Neural cell (in vitro differentiated cells): ENCODE results near the gene AHSG.

Source experiments
- CTCF ChIP-seq: fragments of 450-650 bp; IDR thresholded peaks from 2 replicates; pipeline ENCODE4 v1.5.1; 2014; ENCODE audit warnings: antibody characterized with exemption, mild to moderate bottlenecking, moderate library complexity; ENCODE audit not compliant: poor library complexity, severe bottlenecking
- EP300 ChIP-seq: fragments of 450-650 bp; conservative IDR thresholded peaks from 2 replicates; pipeline ENCODE4 v1.6.1; 2014; ENCODE audit warnings: antibody characterized with exemption, mild to moderate bottlenecking, moderate library complexity; ENCODE audit not compliant: poor library complexity, severe bottlenecking
- EZH2 ChIP-seq: fragments of 200-600, 300-800 bp; shearing (Covaris generic), sonication (generic); IDR thresholded peaks from 2 replicates; pipeline ENCODE4 v1.6.1; 2014; ENCODE audit warnings: antibody characterized with exemption, low read length, borderline replicate concordance, mild to moderate bottlenecking; ENCODE audit not compliant: insufficient read depth, poor library complexity, severe bottlenecking
- POLR2AphosphoS5 ChIP-seq: IDR thresholded peaks from 2 replicates; pipeline ENCODE4 v1.6.1; 2012
- RAD21 ChIP-seq: fragments of 450-650 bp; conservative IDR thresholded peaks from 2 replicates; pipeline ENCODE4 v1.6.1; 2014; ENCODE audit warnings: antibody characterized with exemption, mild to moderate bottlenecking, moderate library complexity
- REST ChIP-seq: IDR thresholded peaks from 2 replicates; pipeline ENCODE4 v1.6.1; 2012; ENCODE audit warnings: borderline replicate concordance
- SMC3 ChIP-seq: fragments of 450-650 bp; conservative IDR thresholded peaks from 2 replicates; pipeline ENCODE4 v1.6.1; 2014; ENCODE audit warnings: antibody characterized with exemption, mild to moderate bottlenecking, moderate library complexity; ENCODE audit not compliant: poor library complexity
- TAF1 ChIP-seq: IDR thresholded peaks from 2 replicates; pipeline ENCODE4 v1.6.1; 2012; ENCODE audit warnings: low read depth

DNA sequence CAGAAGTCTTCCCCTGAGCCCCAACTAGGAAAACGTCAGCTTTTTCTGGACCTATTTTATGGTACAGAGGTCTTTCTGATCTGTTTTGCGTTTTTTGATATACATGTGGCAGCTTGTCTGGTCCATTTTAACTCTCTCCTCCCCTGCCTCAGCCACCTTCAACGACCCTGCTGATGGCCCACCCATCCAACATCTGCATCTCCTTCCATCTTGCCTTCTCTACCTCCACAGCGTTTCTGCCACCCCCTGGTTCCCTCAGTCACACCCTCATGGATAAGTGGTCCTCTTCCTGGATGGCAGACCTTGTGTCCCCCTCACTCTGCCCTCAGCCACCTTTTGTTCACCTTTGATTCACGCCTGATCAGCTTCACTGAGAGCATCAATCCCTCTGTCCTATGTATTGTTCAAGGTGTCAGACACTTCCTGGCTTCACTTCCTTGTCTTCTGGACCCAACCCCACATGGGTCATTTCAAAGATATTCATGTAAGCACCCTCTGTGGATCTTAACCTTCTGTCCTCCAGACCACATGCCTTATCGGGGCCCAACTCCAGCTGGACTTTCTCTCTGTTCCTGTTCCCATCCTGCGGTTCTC, 13.5 kb downstream of the AHSG start:
- no peak for TF ChIP-seq POLR2AphosphoS5
- no peak for TF ChIP-seq CTCF
- TF ChIP-seq EP300: no peak
- TF ChIP-seq EZH2: no peak
- no peak for TF ChIP-seq TAF1
- TF ChIP-seq RAD21: no peak
- no peak for TF ChIP-seq SMC3
- TF ChIP-seq REST: no peak
